Stimulated activated CD4-positive, alpha-beta T cell treated with anti-CD3 and anti-CD28 coated beads, Interleukin-4, amount 100 ng/mL, for 4 hours (primary cell): ENCODE measurements around the gene KLF6.
"Not testable (repeated sequence)": the region's sequence is repeated elsewhere in the genome, so short reads cannot be mapped to it uniquely, and the experiment has no call there.

Source experiments
- DNase-seq, 2 experiments: peaks; one replicate each; pipeline ENCODE4 v3.0.0-alpha.2; 2020

Gene KLF6

DNA sequence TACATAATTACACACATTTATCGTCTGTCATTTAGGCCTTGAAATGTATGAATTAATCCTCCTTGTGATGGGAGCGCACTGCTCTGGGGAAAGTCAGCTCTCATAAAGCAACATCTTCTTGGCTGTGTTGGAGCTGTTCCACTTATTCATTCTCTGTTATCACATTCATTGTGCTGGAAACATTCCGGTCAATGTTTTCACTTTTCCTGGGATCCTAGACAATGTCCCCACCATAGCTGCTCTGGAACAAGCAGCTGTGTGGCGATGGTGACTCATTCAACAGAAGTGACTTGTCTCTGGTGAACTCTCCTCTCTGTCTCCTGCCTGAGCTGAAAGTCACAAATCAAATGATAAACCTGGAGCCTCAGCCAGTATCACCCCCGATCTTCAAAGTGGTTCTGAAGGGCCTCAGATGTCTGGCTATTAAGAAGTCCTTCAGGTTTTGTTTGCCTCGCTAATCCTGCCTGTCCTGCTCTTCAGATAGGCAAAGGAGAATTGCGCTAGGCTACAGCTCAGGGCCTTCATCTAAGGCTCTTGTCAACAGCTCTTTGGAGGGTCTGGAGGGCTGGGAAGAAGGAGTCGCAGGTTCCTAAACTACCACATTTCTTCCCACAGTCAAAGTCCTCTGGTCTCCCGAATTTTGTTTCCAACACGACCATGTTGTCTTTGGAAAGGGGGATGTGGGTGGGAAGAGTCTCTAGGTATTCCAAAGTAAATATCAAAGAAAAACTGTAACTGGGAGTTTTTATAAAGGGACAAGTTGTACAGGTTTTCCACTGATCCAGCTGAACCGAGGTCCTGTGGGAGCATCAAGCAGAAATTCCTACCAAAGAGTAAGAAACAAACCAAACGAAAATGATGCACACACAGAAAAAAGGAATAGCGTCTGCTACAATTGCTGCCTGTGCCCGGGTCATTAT, 29.3 kb downstream of the KLF6 start:
- no peak for DNase-seq

DNA sequence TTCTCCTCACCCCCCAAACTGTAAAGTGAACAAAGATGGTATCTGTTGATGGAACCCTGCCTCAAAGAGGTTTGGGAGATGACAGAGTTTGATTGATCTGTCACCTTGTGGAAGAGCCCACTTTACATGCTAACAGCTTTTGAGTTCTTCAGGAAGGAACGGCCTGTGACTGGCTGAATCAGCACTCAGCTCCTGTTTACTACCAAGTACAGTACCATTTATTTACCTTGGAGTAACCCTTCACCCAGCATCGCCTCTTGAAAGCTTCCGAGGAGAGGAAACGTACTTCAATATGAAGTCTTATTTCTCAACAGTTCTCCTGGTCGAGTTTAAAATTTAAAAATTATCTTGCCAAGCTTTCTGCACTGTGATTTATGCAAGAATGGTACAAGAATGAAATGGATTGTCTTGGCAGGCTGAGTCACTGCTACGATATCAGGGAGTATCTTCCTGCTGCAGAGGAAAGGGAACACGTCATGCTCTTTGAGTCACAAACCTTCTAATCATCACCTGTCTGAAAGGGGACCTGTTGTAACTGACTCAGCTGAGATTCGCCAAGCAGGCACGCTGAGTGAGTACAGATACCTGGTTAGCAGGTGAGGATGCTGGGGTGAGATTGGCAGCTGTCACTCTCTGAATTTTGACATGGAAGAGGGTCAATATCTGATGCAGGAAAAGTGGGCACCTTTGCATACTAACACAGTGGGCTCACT, 30.1 kb downstream of the KLF6 start:
- peak in 1 of 2 experiments; percentile 58 for DNase-seq

DNA sequence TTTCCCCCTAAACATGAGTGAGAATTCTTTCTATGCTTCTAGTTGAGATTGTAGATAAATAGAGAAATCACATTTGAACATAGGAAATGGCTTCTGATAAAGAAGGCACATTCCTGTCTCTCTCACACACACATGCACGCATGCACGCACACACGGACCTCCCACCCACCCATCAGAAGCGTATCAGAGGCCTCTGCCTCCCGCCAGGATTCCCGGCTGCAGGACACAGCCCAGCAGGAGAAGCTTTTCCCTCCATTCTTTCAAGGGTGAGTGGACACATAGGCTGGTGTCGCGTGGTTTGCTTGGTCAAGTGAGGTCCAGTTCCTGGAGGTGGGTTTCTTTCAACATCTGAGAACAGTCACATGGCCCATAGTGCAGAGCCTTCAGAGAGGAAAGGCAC, 34.2 kb downstream of the KLF6 start:
- DNase-seq, result no peak

DNA sequence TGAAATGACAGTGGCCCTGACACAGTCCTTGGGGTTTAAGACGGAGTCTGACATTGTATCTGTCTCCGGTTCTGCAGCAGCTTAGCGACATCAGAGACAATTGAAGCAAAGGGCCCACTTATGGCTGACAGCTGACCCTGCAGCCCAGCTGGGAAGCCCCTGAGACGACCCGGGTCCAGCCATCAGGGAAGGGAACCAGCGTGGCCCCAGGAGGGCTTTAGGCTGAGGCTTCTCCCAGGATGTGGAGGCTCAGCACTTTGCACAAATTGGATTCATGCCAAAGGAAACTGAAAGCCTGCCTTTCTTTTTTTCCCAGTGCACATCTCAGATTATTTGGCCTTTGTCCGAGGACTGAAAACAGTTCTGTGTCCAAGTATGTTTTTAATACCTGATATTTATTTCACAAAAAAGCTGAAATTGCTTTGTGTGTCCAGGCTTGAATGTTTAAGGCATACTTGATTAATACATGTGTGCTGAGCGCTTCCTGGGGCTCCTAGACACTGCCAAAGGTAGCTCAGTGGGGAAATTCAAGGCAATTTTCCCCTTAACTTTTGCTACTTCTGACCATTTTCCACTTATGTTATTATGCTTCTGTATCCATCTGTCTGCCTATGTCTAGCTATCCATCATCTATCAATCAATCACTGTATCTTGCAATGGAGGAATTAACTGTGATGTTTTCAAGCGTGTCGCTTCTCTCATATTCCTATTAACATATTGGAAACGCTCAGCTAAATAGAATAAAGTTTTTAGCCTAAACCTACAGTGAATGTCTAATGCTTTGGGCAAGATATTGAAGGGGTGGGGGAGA, 34.8 kb downstream of the KLF6 start:
- no peak for DNase-seq

DNA sequence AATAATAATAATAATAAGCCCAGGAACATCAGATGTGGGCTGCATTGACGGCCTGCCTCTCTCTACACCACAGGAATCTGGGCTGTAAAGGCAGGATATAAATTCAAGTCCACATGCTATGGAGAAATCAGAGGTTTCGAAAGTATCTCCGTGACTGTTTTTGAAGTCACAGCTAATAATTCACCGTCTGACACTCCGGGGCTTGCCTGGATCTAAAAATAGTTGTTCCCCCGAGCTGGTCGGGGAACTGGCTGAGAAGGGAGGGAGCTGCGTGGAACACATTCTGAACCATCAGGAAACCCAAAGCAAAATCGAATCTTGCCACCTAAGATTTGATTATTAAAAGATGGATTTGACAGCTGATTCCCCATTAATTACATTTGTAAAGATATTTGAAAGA, 35.4 kb downstream of the KLF6 start:
- no peak for DNase-seq

DNA sequence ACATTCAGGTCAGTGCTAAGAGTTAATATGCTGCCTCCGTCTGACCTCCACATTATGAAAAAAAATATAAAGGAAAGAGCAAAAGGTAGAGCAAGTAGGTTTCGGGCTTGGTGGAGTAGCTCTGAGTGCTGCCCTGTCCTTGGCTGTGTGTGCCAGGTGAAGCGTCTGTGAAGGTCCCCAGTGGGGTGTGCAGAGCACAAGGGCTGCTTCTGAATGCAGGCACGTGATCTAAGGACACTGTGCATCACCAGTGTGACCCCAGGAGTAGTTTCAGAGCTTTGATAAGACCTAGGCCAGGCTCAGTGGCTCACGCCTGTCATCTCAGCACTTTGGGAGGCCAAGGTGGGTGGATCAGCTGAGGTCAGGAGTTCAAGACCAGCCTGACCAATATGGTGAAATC, 36.0 kb downstream of the KLF6 start:
- no peak for DNase-seq

DNA sequence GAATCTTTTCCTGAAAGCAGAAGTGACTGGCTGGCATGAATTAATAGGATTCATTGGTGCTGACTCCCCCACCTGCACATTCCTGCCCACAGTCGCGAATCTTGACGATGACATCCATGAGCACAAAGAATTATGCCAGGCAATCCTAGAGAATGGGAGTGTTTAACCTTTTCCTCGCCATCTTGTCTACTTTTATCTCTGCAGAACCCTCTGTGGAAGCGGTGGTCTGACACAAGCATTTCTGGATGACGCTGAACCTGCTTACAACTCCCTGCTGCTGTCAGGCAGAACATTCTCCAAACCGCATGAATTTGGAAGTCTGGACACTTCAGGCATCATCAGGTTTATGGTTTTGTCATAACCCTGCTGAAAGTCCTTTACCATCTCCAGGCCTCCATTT, 36.5 kb downstream of the KLF6 start:
- DNase-seq, result no peak

DNA sequence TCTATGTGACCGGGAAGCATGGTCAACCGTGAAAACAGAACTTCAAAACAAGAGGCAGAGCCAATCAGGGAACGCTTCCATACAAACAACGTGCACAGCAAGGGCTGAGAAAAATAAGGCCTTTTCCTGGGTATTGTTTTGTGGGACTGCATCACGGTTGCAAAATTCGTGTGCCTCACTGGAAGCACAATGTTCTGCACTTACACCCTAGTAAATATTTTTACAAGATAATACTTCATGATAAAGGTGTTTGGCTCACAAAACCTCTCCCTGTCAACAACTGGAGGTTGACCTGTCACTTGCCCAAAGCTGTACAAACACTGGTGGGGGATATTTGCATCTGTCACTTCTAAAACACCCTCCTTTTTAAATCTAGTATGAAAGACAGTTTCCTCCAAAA, 37.0 kb downstream of the KLF6 start:
- no peak for DNase-seq

DNA sequence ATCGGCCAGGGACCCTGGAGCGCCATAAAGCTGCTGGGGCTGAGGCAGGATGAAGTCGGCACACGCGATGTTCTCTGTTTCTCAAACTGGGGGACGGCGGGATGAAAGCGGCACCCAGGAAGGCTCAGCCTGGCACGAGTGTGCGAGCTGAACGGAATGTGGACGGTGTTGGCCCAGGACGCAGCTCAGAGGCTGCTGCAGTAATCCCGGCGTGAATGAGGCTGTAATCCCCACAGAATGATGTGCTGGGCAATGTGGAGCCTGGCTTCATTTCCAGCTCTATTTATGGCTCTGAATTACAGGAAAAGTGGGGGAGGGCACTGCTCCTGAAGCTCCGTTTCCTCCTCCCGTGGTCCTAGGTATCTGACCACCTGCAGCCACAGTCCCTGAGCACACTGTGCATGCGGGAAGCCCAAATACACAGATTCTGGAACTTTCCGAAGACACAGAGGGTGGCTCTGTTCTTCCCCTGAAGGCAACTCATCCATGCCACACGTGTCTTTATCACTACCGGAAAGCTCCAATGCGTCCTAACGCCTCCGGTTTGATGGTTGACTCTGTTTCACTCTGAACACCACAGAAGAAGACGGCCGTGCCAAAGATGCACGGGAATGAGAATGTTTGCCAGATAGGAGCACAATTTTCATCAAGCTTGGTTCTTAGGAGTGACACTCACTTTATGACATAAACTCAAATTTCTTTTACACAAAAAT, 37.6 kb downstream of the KLF6 start:
- DNase-seq, result no peak

DNA sequence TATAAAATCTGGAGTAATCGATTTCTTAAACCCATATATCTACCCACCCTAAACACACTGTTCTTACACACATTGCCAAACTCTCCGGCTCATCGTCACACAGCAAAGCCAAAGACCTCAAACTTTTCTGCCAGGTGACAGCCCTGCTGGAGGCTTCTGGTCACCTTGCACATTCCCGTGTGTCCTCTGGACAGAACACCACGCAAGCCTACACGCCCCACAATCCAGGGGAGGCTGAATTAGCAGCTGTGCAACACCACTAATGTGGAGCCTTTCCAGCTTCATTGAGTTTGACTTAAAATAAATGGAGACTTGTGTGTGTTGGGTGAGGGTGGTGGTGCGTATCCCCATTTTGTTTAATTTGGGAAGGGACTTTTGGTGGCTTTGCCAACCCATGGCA, 38.4 kb downstream of the KLF6 start:
- no peak for DNase-seq

DNA sequence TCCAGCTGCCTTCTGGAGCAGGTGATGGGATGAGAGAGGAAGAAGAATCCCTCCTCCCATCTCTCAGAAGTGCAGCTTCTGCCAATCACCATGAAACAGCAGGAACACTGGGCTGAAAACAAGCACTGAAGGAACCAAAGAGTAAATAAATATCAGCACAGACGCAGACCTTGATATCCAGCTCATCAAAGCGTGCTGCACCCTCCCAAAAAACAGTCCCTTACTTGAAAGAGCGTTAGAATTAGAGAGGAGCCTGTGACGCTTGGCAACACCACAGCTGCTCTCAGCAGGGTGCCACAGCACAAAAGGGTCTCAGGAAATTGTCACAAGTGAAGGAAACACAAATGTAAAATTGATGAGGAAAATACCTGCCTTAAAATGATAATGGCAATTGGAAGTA, 39.5 kb downstream of the KLF6 start:
- no peak for DNase-seq

DNA sequence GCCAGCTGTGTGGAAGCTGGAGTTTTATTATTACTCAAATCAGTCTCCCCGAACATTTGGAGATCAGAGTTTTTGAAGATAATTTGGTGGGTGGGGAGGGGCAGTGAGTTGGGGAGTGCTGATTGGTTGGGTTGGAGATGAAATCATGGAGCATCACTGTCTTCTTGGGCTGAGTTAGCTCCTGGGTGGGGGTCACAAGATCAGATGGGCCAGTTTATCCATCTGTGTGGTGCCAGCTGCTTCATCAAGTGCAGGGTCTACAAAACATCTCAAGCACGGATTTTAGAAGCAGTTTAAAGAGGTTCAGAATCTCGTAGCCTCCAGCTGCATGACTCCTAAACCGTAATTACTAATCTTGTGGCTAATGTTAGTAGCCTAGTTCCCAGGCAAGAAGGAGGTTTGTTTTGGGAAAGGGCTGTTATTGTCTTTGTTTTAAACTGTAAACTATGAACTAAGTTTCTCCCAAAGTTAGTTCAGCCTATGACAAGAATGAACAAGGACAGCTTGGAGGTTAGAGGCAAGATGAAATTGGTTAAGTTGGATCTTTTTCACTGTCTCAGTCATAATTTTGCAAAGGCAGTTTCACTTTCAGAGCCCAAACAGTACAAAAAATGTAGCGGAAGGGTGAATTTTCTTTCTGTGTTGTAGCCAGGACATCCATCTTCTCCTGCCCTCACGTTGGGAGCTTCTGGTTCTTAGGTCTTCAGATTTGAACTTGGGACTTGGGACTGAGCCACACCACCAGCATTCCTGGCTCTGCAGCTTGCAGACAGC, 43.1 kb downstream of the KLF6 start:
- DNase-seq, result no peak

DNA sequence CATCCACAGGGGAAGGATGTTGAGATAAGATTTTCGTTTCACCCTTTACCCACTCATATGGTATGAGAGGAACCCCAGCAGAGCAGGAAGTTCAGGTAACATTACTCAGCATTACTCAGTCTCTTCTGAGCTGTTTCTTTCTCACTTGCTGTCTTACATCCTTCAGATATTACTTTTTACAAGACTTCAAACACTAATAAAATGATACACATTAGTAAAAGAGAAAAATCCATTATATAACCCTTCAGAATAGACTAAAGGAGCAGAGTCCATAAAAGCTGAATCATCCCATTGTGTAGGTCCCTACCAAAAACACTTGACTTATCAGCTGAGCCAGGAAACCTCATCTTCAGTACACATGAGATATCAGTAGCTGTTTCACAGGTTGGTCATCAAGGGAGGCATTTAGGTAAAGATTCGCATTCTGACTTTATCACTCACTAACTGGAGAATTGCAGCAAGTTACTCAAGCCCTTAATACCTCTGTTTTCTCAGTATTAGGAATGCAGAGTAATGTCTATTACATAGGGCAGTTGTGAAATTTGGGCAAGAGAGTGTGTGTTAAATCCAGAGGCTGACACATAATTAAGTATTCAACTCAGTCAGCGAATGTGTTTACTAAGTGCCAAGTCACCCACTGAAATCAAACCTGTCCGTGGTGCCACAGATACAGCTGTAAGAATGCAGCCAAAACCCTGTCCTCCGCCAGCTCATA, 44.7 kb downstream of the KLF6 start:
- no peak for DNase-seq

DNA sequence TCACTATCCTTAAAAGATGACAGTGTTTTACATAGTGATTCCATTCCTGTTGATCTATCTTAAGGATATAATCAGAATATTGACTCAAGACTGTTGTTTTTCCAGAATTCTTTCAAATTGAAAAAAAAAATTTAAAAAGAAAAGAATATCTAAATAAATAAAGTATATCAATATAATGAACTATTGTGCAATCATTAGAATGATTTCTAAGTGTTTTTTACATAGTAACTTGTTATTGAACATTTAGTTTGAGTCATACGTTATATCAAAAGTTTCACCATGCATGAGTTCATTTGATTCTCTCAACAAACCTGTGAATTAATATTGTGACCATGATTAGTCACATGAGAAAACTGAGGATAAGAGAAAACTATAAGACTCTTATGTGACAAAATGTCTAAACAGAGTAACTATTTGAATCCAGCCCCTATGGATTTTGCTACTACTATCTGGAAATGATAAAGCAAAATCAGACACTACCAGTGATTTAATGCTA, 46.1 kb downstream of the KLF6 start:
- DNase-seq, result no peak

DNA sequence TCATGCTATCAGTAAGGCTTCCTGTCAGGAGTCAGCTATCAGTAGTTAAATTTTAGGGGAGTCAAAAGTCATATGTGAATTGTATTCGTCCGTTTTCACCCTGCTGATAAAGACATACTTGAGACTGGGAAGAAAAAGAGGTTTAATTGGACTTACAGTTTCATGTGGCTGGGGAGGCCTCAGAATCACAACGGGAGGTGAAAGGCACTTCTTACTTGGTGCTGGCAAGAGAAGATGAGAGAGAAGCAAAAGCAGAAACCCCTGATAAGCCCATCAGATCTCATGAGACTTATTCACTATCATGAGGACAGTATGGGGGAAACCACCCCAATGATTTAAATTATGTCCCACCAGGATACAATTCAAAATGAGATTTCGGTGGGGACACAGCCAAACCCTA, 47.1 kb downstream of the KLF6 start:
- no peak for DNase-seq

DNA sequence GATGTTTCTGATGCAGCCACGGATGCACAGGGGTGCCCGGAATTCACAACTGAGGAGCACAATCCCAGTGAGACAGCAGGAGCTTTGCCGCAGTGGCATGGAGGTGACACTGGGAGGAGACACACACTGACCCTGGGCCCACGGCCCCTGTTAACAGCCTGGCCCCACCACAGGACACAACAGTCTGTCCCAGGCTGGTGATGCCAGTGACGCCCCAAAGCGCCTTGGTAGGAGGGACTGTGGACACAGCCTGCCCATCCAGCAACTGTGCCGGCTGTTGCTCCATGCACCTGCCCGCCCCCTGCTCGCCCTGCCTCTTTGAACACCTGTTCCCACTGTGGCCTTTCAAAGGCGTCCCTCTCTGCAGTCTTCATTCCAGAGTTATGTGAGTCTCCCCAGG, 49.8 kb downstream of the KLF6 start:
- DNase-seq, result no peak

DNA sequence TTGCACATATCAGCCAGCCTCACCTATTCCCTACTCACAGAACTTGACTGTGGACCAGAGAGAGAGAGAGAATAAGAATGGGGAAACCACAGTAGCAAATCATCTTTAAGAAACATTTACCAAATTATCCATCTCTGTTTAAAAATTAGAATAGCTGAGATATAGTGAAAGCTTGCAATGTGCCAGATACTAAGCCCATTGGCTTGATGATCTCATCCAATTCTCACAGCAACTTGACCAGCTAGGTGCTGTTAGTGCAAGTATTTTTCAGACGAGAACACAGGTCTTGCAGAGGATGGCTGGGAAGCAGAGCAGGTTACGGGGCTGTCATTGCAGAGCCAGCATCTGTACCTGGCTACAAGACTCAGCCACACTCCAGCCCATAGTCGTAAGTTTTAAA, 50.9 kb downstream of the KLF6 start:
- no peak for DNase-seq

DNA sequence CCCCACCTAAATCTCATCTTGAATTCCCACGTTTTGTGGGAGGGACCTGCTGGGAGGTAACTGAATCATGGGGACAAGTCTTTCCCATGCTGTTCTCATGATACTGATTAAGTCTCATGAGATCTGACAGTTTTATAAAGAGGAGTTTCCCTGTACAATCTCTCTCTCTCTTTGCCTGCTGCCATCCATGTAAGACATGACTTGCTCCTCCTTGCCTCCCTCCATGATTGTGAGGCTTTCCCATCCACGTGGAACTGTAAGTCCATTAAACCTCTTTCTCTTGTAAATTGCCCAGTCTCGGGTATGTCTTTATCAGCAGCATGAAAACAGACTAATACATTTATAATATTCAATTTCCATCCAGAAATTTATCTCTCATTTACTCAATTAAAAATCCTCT, 52.8 kb downstream of the KLF6 start:
- not testable (repeated sequence) for DNase-seq

DNA sequence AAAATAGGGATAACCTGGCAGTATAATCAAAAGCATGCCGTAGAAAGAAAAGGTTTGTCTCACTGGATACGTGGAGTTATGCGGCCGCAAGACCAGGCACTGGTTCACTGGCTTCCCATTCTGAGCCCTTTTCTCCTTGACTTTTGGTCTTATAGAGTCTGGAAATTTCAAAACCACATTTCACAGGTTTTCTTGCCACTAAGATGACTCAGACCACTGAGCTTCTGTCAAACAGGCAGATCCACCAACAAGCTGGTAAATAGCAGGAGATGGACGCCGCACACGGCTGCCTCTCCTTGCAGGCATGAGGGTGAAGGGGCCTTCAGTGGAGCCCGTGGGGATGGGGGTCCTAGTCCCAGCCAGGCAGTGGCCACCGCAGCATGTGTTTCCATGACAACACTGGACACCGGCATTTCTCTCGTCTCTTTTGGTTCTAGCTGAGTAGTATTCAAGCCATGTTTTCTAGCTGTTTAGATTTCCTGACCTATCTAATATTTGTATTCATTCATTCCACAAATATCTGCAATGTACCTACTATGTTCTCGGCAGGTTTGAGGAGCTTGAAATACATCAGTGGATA, 55.5 kb downstream of the KLF6 start:
- no peak for DNase-seq

DNA sequence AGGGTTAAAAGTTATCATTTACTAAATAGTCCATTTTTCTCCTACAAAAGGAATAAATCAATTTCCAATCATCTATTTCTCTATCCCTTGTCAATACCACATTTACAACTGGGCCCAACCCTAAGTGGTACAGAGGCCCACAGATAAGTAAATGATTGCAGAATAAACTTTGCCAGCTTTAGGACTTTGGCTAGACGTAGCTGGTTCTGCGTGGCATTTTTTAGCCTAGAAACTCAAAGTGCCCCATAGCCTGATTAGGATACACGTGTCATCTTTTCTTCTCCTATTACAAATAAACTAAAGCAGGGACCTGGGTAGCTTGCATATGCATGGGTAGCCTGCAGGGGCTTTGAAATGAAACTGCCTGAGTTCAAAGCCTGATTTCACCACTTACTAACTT, 56.4 kb downstream of the KLF6 start:
- no peak for DNase-seq

DNA sequence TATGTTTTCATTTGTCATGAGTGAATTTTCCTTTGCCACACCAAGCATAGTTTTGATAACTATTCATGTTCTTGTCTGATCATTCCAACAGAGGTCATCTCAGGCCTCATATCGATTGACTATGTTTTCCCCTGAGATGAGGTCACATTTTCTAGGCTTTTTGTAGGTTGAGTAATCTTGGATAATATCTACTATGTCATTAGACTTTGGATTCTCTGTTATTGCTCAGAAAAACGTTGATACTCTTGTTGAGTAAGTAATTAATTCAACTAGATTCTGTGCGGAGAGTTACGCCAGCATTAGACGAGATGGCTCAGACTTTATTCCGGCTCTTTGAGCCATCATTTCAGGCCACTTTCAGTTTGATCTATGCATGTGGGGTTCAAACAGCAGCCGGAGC, 57.7 kb downstream of the KLF6 start:
- no peak for DNase-seq
